HG03342 (cell line): ENCODE measurements around the gene ADAMTS9.

Experiments
- ATAC-seq: cut with Tn5 transposase; IDR thresholded peaks from one replicate; pipeline ENCODE4 v1.9.1; 2021; ENCODE audit warnings: mild to moderate bottlenecking, moderate library complexity; ENCODE audit not compliant: unreplicated experiment

The ADAMTS9 gene

GRCh38 chr3:64586952-64587351 is 100.8 kb downstream of the ADAMTS9 start:
- ATAC-seq: no peak

GRCh38 chr3:64584179-64584578 is 103.6 kb downstream of the ADAMTS9 start:
- ATAC-seq: no peak

DNA sequence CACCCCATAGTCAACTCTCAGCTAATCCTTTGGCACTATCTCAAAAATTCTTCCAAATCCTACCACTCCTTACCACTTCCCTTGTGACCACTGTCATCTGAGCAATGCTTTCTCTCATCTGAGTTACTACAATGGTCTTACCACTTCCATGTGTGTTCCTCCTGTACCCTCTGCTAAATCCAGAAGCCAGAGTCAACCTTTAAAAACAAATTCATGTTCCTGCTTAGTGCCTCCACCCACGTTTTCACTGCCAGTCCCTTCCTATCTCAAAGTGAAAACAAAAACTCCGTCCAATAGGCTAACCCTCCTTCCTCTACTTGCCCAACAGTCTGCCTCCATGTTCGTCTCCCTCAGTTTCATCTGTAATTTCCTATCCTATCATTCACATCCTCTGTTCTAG is 109.0 kb downstream of the ADAMTS9 start:
- no peak for ATAC-seq

- no peak for ATAC-seq
Observed at GRCh38 chr3:64578062-64578770, 109.6 kb downstream of the ADAMTS9 start.

DNA sequence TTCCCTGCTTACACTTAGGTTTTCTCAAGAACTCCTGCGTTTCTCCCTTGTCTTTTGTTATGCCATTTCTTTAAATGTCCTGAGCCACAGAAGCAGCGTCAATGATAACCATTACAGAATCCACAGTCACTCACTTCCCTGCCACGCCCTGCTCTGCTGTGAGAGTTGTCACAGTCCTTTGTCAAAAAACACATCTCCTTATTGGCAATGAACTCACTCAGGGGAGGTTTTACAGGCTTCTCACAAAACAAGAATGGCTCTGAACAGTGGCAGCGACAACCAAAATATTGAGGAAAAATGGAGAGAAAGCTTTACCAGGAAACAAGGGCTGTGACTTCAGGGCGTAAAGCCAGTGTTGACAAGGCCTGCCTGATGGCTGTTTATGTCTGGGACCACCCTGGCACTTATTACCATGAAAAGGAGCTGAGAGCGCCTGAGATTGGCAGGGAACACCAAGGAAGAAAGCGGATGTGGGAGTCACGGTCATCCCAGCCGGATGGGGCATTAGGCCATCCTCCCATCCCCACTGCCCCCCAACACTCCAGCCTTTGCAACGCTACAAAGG is 111.5 kb downstream of the ADAMTS9 start:
- no peak for ATAC-seq

DNA sequence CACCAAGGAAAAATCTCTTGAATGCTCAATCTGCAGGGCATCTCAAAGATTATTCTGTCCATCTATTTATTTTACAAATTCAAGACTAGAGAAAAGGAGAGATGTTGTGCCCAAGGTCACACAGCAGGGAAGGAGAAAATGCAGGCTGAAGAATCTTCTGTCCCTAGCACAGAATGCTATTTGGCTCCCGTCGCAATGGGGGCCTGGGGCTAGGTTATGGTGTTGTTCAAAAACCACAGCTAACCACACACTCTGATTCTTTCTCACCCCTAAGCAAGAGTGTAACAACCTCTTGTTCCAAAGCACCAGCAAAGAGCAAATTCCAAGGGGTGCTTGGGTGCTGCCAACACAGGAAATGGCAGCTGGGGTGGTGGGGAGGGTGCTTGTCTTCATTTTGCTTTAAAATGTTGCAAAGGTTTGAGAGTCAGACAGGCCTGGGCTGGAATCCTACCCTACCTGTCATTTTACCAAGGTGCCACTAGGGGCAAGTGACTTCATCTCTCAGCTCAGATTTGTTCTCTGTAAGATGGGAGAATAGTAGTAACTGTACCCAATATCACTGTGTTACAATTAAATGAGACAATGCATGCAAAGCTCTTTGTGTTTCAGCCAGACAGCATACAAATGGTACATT is 112.5 kb downstream of the ADAMTS9 start:
- ATAC-seq: peak; percentile 97

DNA sequence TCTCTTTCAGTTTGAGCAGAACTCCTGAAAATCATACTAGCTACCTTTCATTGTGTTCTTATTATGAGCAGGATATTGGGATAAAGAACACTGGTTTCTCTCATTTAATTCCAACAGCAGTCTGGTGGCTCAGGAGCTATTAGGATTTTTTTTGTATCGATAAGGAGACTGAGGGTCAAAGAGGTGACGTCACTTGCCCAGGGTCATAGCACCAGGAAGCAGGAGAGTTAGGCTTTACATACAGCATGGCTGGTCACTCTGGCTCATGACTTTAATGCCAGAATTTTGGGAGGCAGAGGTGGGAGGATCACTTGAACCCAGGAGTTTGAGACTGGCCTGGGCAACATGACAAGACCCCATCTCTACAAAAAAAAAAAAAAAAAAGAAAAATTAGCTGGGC is 113.6 kb downstream of the ADAMTS9 start:
- ATAC-seq: no peak

- no peak for ATAC-seq
Observed at GRCh38 chr3:64571982-64572381, 115.8 kb downstream of the ADAMTS9 start.

GRCh38 chr3:64568895-64569517 is 118.8 kb downstream of the ADAMTS9 start:
- no peak for ATAC-seq

DNA sequence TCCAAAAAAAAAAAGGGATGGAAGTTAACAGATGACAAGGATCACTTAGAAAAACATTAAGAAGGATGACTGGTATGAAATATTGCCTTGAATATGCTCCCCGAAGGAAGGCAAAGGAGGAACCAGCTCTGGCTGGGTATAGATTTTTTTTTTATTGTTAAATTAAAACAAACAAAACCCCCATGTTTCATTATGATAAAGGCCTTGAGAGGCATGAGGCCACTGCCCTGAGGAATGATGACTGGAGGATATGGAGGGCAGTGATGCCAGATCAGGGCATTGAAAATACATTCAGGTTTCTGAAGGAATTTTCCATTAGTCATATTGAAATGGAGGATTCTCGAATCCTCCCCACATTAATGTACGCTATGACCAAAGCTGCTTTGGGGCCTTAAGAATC is 120.9 kb downstream of the ADAMTS9 start:
- ATAC-seq: no peak

GRCh38 chr3:64563751-64564150 is 124.0 kb downstream of the ADAMTS9 start:
- ATAC-seq: no peak

DNA sequence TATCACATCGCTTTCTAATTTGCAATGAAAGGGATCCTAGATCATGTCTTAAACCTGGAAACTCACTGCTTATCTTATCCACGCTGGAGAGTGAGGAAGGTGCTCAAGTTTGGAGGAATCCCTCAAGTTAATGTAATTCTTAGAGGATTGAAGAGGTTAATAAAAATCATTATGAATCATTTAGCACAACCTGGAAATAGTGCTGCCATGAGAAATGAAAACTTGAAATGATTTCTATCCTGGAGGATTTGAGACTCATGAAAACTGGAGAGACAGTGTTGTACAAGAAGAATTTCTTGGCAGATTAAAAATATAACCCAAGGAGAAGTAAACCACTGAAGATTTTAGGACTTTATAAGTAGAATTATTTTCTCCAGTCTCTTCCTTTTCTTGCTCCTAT is 125.9 kb downstream of the ADAMTS9 start:
- no peak for ATAC-seq

GRCh38 chr3:64561325-64561843 is 126.4 kb downstream of the ADAMTS9 start:
- ATAC-seq: no peak

GRCh38 chr3:64560791-64561190 is 127.0 kb downstream of the ADAMTS9 start:
- no peak for ATAC-seq

DNA sequence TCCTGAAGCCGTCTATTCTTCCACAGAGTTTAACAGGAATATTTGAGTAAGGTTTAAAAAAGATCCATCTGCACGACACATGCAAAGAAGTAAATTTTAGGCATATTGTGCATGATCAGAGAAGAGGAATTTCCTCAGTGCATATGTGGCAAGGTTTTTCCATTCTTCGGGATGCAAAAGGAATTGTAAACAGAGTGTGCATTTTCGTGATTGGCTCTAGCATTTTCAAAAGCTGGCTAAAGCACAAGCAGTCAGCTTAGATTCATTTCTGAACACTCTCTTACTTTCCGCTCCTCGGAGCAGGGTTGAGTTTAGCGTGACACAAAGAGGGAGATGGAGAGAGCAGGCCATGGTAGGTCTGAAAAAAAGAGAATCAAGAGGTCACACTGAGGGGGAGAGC is 128.2 kb downstream of the ADAMTS9 start:
- no peak for ATAC-seq

DNA sequence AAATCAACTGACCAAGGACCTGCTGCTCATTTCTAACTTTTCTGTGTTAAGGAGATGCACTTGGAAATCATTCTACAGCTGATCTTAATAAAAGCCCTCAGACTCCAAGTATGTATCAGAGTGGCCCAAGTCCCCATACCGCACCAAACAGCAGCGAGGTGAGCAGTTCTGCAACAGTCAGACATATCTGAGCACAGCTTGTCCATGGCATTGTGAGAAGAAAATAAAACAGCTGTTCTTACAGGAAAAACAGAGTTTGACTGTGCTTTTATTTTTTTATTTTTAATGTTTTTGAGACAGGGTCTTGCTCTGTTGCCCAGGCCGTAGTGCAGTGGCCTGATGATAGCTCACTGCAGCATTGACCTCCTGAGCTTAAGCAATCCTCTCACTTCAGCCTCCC is 131.8 kb downstream of the ADAMTS9 start:
- ATAC-seq: no peak

GRCh38 chr3:64555351-64555750 is 132.4 kb downstream of the ADAMTS9 start:
- ATAC-seq: no peak

- no peak for ATAC-seq
Observed at GRCh38 chr3:64554096-64554920, 133.5 kb downstream of the ADAMTS9 start.

GRCh38 chr3:64552966-64553365 is 134.8 kb downstream of the ADAMTS9 start:
- no peak for ATAC-seq

GRCh38 chr3:64552160-64552559 is 135.6 kb downstream of the ADAMTS9 start:
- no peak for ATAC-seq

DNA sequence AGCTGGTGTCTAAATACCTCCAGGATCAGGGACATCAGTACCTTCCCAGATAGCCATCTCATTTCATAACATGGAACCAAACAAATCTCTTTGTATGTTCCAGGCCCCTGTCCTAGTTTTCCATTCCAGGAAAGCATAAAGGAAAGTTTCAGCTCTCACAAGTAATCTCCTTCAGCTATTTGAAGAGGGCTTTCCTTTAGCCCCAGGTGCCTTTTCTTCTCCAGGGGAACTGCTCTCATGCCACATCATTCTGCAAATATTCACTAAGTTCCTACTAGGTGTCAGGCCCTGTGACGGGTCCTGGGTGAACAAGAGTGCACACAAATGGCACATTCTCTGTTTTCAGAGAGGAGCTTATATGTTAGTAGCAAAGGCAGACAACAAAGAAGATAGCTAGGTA is 136.1 kb downstream of the ADAMTS9 start:
- no peak for ATAC-seq
